Lower leg skin (tissue), 4 donors: Measurements from ENCODE around the gene CRAT. TPM values are rescaled to one million over a fixed set of nuclear protein-coding genes. Genes with fewer than 3 reads are reported as not detected.

Experiments used
- DNase-seq, 2 donors: peaks; one replicate each; pipeline ENCODE4 v3.0.0-alpha.2; 2019; ENCODE audit warnings: low spot score in 2 of 2
- H3K4me3 ChIP-seq: fragments of 200-600 bp; sonication (generic); 2 replicates; pipeline ENCODE4 v1.5.1; 2017; ENCODE audit warnings: mild to moderate bottlenecking, low read depth; ENCODE audit not compliant: poor library complexity, severe bottlenecking
- POLR2A ChIP-seq, 2 donors: fragments of 450-650 bp; IDR thresholded peaks; one replicate each; pipeline ENCODE4 v1.6.1; 2016 to 2017; ENCODE audit warnings: antibody characterized with exemption in 2 of 2, mild to moderate bottlenecking in 1 of 2, moderate library complexity in 1 of 2
- WGBS, 2 donors: methylation state at CpG; one replicate each; pipeline ENCODE4 v1.1.5; 2018; 5-methylcytosine and 5-hydroxymethylcytosine counted together
- intact Hi-C: fragments of 100-400 bp; cut with DNase I; formaldehyde crosslinking; loops from one replicate; pipeline ENCODE4 v1.15.0; 2023; ENCODE audit warnings: low total_unique reads
- total RNA-seq, 4 donors: library from RNA; depleted of rRNA; stranded (reverse); fragments of >200 nt; gene quantifications; one replicate each; pipeline ENCODE4 v1.1.0, GENCODE V29; 2016
- TF ChIP-seq, protein P1 (sequence below), 3 donors: fragments of 450-650 bp; IDR thresholded peaks; one replicate each; pipeline ENCODE4 v1.5.1; 2016; ENCODE audit warnings: antibody characterized with exemption in 3 of 3, mild to moderate bottlenecking in 3 of 3, moderate library complexity in 2 of 3

CRAT gene
- total RNA-seq, 4 donors from 2014 or later = 13.7 to 78.2 (median 31.3) TPM

DNA sequence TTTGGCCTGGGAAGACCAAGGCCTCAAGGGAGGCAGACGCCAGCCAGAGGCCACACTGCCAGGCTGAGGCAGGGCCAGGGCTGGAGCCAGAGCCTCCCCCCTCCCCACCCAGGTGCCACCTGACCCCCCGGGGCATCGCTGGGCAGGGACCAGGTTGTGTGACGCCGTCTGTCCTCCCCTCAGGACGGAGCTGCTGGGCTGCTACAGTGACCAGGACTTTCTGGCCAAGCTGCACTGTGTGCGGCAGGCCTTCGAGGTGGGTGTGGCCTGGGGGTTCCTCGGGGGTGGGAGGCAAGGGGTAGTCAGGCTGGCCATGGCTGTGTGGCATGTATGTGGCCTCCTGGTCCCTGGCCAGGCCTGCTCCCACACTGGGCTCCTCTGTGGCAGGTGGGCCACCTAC lies 47.5 kb downstream of the CRAT start:
- no peak for TF ChIP-seq POLR2A (IDR thresholded peaks at IDR 0.05)
- TF ChIP-seq, protein P1, sequence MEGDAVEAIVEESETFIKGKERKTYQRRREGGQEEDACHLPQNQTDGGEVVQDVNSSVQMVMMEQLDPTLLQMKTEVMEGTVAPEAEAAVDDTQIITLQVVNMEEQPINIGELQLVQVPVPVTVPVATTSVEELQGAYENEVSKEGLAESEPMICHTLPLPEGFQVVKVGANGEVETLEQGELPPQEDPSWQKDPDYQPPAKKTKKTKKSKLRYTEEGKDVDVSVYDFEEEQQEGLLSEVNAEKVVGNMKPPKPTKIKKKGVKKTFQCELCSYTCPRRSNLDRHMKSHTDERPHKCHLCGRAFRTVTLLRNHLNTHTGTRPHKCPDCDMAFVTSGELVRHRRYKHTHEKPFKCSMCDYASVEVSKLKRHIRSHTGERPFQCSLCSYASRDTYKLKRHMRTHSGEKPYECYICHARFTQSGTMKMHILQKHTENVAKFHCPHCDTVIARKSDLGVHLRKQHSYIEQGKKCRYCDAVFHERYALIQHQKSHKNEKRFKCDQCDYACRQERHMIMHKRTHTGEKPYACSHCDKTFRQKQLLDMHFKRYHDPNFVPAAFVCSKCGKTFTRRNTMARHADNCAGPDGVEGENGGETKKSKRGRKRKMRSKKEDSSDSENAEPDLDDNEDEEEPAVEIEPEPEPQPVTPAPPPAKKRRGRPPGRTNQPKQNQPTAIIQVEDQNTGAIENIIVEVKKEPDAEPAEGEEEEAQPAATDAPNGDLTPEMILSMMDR (IDR thresholded peaks at IDR 0.05) = no peak
- 90 to 100% methylated on average over 4 to 9 of the region's 9 CpGs for WGBS, 2 donors
- DNase-seq = no peak
- intact Hi-C loops = no loop called here
- no peak overlapping the region for H3K4me3 ChIP-seq

DNA sequence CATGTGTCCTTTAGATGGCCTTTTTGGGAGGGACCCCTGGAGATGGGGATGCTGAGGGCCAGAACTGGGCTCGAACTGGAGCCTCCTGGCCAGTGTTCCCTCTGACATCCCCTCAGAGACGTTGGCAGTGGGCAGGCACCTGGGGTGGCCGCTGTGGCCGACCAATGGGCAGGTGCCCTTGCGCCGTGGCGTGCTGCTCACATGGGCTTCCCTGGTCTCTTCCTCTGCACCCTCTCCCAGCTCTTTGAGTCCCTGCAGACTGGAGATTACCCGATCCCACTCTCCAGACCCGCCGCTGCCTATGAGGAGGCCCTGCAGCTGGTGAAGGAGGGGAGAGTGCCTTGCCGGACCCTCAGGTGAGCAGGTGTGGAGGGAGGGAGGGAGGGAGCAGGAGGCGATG lies 49.6 kb downstream of the CRAT start:
- intact Hi-C loops = no loop called here
- H3K4me3 ChIP-seq = no peak overlapping the region
- no peak for DNase-seq
- WGBS, 2 donors = 91 to 95% methylated on average over 11 to 12 of the region's 12 CpGs
- no peak for TF ChIP-seq POLR2A (IDR thresholded peaks at IDR 0.05)
- TF ChIP-seq, protein P1 (IDR thresholded peaks at IDR 0.05) = no peak

DNA sequence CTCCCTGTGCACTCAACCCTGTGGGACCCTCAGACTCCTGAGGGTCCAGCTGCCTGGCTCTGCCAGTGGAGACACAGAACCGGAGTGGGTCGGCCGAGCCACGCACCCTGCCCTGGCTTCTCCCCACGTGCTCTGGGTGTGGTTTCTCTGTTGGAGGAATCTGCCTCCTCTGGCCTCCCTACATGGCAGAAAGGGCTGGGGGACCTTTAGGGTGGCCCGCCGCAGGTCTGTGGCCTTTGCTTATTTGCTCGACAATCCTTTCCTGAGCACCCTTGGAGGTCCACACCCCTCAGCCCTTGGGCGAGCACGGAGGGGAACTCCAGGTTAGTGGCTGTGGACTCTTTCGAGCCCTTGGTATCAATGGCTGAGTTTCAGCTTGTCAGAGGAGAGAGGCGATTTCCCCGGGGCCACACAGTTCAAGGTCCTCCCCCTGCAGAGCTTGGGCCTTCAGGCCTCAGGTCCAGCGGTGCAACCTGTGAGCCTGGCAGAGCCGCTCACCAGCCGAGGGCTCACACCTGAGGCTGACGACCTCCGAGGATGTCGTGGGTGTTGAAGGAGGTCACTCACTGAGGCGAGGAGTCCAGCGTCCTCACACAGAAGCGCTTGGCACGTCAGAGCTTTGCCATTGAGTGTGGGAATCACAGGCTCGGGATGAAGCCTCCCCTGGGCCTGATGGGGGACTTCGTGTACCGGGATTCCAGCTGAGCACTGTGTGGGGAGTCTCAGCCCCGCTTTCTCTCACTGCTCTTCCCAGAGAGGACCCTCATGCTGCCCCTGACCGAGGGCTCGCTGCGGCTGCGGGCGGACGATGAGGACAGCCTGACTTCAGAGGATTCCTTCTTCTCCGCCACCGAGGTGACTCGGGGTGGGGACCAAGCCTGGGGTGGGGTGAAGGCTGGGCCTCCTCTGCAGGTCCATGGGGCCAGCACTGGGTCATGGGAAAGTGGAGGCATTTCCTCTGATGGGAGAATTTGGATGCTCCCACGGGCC lies 50.5 kb downstream of the CRAT start:
- intact Hi-C loops = no loop called here
- TF ChIP-seq, protein P1 (IDR thresholded peaks at IDR 0.05) = no peak
- TF ChIP-seq POLR2A (IDR thresholded peaks at IDR 0.05) = no peak
- no peak for DNase-seq
- no peak overlapping the region for H3K4me3 ChIP-seq
- WGBS, 2 donors = 94% methylated on average over 34 to 36 of the region's 37 CpGs

DNA sequence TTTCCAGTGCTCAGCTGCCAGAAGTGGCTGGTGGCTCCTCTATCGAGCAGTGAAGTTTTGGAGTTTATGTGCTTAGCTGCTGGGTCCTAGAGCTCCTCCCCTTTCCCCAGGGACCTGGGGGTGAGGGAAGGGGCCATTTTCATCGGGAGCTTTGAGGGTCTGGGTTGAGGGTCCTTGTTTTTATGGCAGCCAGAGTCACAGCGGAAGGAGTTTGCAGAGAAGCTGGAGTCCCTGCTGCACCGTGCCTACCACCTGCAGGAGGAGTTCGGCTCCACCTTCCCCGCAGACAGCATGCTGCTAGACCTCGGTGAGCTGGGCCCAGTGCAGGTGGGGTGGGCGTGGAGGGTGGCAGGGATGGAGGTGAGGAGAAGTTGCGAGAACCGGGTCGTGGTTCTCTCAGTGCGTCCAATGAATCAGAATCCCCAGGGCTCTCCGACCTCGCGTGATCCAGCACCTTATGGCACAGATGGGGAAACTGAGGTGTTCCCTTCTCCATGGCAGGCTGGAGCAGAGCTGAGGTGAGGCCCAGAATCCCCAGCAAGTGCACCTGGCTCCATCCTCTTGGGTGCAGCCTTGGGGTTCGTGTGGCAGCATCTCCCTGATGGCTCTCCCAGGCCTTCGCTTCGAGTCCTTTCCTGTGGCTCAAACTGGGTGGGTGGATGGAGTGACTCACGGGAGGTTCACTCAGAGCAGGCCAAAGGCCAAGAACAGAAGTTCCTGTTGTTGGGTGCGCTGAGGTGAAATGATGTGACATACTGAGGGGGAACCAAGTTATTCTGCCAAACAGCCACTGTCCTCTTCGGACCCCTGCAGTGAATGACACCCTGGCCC lies 51.4 kb downstream of the CRAT start:
- no peak for TF ChIP-seq POLR2A (IDR thresholded peaks at IDR 0.05)
- TF ChIP-seq, protein P1 (IDR thresholded peaks at IDR 0.05) = no peak
- intact Hi-C loops = no loop called here
- no peak for DNase-seq
- no peak overlapping the region for H3K4me3 ChIP-seq
- WGBS, 2 donors = 82 to 88% methylated on average over 17 to 21 of the region's 21 CpGs

DNA sequence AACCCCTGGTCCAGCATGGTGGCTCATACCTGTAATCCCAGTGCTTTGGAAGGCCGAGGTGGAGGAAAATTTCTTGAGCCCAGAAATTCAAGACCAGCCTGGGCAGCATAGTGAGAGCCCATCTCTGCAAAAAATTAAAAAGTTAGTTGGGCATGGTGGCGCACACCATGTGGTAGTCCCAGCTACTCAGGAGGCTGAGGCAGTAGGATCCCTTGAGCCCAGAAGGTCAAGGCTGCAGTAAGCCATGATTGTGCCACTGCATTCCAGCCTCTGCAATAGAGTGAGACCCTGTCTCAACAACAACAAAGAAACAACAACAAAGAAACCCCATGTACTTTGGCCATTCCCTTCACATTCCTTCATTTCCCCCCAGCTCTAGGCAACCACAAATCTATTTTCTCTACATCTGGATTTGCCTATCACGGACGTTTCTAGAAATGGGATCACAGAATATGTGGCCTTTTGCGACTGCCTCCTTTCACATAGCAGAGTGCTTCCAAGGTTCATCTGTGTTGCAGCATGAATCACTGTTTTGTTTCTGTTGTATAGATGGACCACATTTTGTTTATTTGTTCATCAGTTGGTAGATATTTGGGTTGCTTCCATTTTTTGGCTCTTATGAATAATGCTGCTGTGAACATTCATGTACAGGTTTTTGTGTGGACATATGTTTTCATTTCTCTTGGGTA lies 56.3 kb downstream of the CRAT start:
- no peak overlapping the region for H3K4me3 ChIP-seq
- intact Hi-C loops = no loop called here
- no peak for DNase-seq
- WGBS, 2 donors = 80 to 83% methylated on average over 5 of the region's 5 CpGs
- TF ChIP-seq, protein P1 (IDR thresholded peaks at IDR 0.05) = no peak
- no peak for TF ChIP-seq POLR2A (IDR thresholded peaks at IDR 0.05)
